ENCODE results near the gene MYRIP.

Gene MYRIP

GRCh38 chr3:40143283-40144090 is 334.1 kb downstream of the MYRIP start:
- no peak for DNase-seq

DNA sequence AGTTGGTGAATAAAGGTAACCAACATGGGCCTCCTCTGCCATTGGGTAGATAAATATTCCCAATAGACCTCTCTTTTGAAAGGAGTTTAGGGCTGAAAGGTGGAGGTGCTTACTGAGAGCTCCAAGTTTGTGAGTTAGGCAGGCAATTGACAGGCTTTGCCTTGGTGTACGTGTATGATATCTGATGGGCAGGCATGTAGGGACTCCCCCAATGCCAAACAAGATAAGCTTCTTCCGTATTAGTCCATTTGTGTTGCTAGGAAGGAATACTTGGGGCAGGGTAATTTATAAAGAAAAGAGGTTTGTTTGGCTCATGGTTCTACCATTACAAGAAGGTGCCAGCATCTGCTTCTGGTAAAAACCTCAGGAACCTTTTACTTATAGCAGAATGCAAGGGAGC is 339.4 kb downstream of the MYRIP start:
- no peak for DNase-seq

DNA sequence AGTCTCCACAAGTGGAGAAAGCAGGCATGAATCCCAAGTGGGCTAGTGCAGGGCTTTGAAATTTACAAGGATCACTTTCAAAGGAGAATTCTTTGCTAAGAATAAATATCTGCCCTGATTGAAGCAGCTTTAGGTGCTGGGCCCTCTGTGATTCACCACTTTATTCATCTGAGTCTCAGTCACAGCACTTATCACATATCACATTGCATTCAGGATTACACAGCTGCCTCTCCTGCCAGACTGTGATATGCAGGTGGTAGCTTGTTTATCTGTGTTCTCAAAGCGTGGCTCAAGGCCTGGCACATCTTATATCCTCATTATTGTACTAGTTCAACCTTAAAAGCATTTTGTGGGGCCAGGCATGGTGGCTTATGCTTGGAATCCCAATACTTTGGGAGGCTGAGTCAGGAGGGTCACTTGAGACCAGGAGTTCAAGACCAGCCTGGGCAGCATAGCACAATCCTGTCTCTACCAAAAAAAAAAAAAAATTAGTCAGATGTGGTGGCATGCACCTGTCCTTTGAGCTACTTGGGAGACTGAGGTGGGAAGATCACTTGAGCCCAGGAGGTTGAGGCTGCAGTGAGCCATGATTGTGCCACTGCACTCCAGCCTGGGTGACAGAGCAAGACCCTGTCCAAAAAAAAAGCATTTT is 343.2 kb downstream of the MYRIP start:
- no peak for DNase-seq

DNA sequence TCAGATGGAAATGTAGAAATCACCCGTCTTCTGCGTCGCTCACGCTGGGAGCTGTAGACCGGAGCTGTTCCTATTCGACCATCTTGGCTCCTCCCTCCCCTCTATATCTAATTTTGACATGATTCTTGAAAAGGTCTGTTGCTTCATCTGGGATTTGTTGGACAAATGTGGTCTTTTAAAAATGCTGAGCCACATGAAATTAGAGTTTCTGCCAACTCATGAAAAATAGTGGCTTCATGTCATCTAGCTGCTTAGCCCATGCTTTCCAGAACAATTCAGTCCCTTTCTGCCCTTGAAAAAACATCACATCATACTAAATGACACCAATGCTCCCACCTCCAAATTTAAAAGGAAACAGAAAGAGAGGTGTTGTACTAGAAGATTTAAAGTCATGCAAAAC is 351.5 kb downstream of the MYRIP start:
- DNase-seq = no peak

DNA sequence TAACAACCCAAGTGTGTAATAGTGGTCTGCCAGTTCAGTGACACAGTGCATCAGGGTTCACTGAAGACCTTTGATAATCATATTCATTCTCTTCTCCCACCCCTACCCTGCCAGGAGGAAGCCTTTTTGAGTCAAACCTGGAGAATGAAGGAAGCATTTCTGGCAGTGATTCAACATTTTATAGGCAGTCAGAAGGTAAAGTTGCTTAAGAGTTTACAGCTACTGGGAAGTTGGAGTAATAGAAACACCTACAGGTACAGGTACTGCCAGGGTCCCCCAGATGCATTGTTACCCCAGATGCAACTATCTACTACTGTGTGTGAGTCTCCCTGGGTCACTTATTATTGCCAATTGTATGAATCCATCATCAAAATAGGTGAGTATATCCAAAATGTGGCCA is 353.2 kb downstream of the MYRIP start:
- DNase-seq = no peak

GRCh38 chr3:40166997-40167396 is 357.6 kb downstream of the MYRIP start:
- no peak for DNase-seq

DNA sequence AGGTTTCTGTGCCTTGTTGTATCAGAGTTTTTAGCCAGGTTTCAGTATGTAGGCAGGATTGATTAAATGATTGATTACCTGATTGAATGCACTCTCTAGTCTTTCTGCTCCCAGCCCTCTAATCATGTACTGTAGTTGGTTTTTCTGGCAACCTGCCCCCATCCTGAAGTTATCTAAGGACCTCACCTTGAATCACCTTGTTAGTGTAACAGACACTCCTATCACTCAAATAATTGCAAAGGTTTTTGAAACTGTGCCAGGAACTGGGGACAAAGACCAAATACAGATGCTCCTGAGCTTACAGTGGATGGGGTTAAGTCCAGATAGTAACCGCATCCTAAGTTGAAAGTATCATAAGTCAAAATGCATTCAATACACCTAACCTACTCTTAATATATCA is 358.5 kb downstream of the MYRIP start:
- no peak for DNase-seq

GRCh38 chr3:40169983-40170382 is 360.6 kb downstream of the MYRIP start:
- DNase-seq = no peak

DNA sequence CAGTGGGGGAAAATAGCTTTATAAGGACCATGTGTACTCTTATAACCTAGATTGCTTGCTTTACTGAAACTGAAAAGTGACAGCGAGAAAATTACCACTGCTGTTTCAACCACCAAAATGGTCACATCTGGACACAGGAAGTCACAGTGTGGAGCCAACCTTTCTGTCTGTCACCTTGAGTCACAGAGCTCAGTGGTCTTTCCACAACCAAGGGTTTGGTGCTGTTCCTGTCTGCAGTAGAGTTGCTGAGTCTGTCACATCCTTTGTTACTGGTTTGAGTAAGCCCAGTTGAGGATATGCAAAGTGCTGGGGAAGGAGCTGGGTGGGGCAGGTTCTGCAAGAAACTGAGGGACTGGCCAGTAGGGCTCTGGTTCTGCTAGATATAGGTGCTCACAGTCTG is 361.0 kb downstream of the MYRIP start:
- peak; percentile 23 for DNase-seq

- no peak for DNase-seq
Measured at GRCh38 chr3:40172560-40172959, 363.2 kb downstream of the MYRIP start.

DNA sequence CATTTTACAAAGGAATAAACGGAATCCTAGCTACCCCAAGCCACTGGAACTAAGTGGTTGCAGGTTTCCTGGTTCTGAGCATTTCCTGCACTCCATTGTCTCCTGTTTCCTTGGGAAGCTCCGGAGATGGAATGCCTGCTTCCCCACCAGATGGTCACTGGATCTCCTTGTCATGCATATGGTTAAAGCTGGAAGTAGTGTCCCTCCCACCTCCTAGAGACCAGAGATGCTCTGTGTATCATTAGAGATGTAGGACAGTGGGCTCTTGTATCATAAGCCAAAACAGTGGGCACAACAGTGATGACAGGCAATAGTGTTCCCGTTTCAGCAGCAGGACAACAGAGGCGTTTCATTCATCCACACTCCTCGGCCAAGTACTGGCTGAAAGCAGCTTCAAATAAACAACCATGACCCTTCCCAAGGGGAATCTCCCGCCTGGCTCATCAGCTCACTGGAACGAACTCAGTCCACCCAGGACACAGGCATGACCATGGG is 363.9 kb downstream of the MYRIP start:
- no peak for DNase-seq

DNA sequence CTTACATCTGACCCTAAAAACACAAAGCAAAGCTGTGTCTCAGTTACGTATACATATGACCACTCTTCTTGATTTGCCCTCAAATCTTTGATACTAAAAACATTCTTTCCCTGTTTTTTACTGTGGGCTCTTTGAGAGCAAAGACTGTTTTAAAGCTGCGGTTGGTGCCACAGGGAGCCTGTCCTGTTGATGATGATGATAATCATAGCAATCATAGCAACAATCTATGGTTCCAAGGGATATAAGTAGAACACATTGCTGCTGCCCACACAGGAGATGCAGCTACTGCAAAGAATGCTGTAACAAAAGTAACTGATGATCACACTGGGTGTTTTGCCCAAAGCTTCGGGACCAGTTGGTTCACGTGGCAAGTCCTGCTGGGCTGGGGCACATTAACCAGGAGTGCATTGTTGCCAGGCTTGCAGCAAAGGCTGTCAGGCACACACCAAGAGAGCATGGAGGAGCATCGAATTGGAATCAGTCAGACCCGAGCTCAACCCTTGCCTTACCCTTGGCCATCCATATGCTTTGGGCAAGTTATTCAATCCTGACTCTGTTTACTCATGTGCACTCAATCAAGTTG is 368.7 kb downstream of the MYRIP start:
- DNase-seq = no peak

DNA sequence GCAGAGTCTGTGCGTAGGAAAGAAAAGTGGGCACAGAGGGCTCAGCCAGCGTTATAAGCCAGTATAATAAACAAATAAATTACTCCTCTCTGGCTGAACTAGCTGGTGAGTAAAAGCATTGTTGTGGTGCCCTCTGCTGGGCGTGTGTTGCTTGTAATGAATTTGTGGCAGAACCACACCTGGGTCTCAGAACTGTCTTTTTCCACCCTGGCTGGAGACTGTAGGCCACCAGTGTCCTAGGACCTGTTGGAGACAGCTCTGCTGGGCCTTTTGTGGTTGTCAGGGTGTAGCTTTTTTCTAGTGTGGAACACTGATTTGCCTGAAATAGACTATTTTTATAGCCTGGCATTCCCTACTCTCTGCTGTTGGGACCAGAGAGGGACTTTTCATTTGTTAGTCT is 369.6 kb downstream of the MYRIP start:
- DNase-seq = peak; percentile 58

DNA sequence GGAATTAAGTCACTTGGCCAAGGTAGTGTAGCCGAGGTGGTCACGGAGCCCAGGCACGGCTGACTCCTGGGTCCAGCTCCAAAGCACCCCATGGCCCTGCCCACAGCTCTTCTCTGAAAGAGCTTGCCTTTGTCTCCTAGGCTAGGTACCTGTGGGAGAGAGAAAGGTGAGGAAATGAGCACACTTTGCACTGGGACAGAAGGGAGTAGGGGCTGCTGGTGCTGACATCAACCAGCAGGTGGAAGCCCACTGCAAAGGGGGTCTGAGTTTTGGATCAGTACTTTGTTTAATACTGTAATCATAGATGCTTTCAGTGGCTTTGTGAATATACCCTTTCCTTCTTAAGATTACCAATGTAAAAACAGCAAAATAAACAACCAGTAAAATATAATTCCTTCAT is 371.8 kb downstream of the MYRIP start:
- DNase-seq = no peak

DNA sequence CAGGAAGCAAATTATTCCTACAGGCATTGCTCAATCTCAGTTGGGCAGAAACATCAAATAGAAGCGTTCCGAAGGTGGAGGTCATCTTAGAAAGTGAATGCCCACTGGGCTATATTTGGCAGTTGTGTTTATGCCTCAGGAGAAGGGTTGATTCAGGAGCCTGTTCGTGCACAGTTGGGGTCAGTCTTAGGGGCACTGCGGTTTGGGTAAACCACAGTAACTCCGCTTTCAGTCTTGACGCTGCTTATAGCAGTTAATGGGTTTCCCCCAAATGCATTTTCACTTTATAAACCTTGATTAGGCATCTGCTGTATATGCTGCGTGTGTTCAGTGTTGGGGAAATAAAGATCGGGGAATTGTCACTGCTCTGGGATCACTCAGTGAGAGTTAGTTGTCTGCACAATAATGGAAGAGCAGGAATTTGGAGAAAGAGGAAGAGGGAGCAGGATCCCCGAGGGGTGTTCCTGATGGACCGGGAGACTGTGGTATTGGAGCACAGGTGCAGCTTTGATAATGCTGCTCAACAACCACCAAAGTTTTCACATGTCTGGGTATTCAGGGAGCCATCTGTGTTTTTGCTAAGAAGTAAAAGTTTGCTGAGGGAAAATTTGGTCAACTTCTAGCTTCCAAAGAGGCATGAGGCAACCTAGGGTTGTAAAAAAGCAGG is 375.8 kb downstream of the MYRIP start:
- no peak for DNase-seq

- DNase-seq = no peak
Measured at GRCh38 chr3:40186508-40186907, 377.1 kb downstream of the MYRIP start.

DNA sequence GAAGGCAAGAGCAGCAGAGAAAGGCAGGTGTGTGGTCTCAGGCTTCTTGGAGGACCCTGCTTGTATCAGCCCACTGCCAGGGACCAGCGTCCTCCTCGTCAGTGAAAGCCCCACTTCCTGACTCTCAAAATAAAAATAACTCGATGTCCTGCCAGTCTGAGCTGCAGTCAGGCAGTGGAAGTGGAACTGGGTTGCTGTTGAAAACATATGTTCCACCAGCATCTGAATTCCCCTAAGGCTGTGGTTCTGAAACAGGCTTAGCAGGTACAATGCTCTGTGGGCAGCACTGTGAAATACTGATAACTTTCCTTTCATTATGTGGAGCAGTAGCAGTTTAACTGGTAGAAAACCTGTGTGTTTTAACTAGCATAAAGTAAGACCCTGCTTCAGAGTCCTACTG is 378.5 kb downstream of the MYRIP start:
- no peak for DNase-seq

- DNase-seq = no peak
Measured at GRCh38 chr3:40189118-40189517, 379.7 kb downstream of the MYRIP start.

DNA sequence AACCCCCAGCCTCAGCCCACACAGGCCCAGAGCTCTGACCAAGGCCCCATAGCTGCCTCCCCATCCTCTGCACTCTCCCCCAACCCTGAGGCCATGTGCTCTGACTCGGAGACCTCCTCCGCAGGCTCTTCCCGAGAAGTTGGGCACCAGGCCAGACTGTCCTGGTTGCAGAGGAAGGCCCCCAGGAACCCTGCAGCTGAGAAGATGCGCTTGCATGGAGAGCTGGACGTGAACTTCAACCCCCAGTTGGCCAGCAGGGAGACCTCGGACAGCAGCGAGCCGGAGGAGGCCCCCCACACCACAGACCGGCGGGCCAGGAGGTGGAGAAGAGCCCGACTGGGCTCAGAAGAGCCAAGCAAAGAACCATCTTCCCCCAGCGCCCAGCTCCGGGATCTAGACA is 380.6 kb downstream of the MYRIP start:
- no peak for DNase-seq

GRCh38 chr3:40191251-40191650 is 381.8 kb downstream of the MYRIP start:
- DNase-seq = no peak

GRCh38 chr3:40191850-40192448 is 382.5 kb downstream of the MYRIP start:
- peak; percentile 64 for DNase-seq

GRCh38 chr3:40192628-40193027 is 383.2 kb downstream of the MYRIP start:
- DNase-seq = no peak

DNA sequence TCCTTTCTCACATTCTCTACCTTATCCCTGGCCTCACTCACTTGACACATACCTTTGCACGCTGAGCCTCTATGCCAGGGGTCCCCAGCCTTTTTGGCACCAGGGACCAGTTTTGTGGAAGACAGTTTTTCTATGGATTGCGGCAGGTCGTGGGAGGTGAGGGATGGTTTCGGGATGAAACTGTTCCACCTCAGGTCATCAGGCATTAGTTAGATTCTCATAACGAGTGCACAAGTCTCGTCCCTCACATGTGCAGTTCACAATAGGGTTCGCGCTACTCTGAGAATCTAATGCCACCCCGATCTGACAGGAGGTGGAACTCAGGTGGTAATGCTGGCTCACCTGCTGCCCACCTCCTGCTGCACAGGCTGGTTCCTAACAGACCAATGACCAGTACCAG is 387.6 kb downstream of the MYRIP start:
- DNase-seq = no peak
